Measurements from ENCODE around the gene ZYX. TPM values are rescaled to one million over a fixed set of nuclear protein-coding genes. Genes with fewer than 3 reads are reported as not detected.

Gene ZYX
- total RNA-seq, 1 experiment from 2014 or later = 179 TPM

GRCh38 chr7:143410521-143411004 lies 29.4 kb downstream of the ZYX start (continued):
- TF ChIP-seq ARID4B (CRISPR knock-in tag; IDR thresholded peaks at IDR 0.05; ENCODE audit: borderline replicate concordance) (no peak; the same call in 1 of the 2 replicates), EMX1 (CRISPR knock-in tag; IDR thresholded peaks at IDR 0.05) (no peak), CTCF (IDR thresholded peaks at IDR 0.05) (no peak), TEAD1 (CRISPR knock-in tag; IDR thresholded peaks at IDR 0.05) (peak; percentile 70; the same call in 1 of the 2 replicates), FOXK1 (CRISPR knock-in tag; IDR thresholded peaks at IDR 0.05) (peak; percentile 70; the same call in 1 of the 2 replicates), ZNF232 (CRISPR knock-in tag; IDR thresholded peaks at IDR 0.05) (peak; percentile 33; the same call in 1 of the 2 replicates), ZBTB21 (CRISPR knock-in tag; IDR thresholded peaks at IDR 0.05; ENCODE audit: borderline replicate concordance) (no peak), SOX15 (CRISPR knock-in tag; IDR thresholded peaks at IDR 0.05) (no peak), ETV6 (CRISPR knock-in tag; IDR thresholded peaks at IDR 0.05) (peak; percentile 65; the same call in 1 of the 2 replicates), TEAD4 (CRISPR knock-in tag; IDR thresholded peaks at IDR 0.05) (no peak), PRRX2 (CRISPR knock-in tag; IDR thresholded peaks at IDR 0.05) (no peak), SP1 (CRISPR knock-in tag; conservative IDR thresholded peaks at IDR 0.05) (peak; percentile 41; the same call in 1 of the 2 replicates), ZNF416 (CRISPR knock-in tag; IDR thresholded peaks at IDR 0.05) (no peak)

- H3K27me3 Mint-ChIP-seq (ENCODE audit: low read depth) = no peaks in the 10 kb centered on the region
- ATAC-seq = no peak
- no peaks in the 10 kb centered on the region; the same call in 1 of the 2 replicates for H3K36me3 Mint-ChIP-seq
- no peaks in the 10 kb centered on the region for H3K9me3 Mint-ChIP-seq
- no peak for DNase-seq (ENCODE audit: low spot score)
- H3K4me3 Mint-ChIP-seq = no peak overlapping the region
- peaks cover 80% of the 10 kb centered on the region for H3K4me1 Mint-ChIP-seq
- ChIA-PET CTCF (no interaction called here), POLR2A (no interaction called here)
- H3K27ac Mint-ChIP-seq = peak overlapping the region; percentile 67
- TF ChIP-seq IRF2 (CRISPR knock-in tag; IDR thresholded peaks at IDR 0.05; ENCODE audit: borderline replicate concordance, low read depth) (no peak), ZBTB21 (CRISPR knock-in tag; IDR thresholded peaks at IDR 0.05; ENCODE audit: borderline replicate concordance) (no peak), ZNF425 (CRISPR knock-in tag; conservative IDR thresholded peaks at IDR 0.05) (no peak), ZMAT4 (CRISPR knock-in tag; IDR thresholded peaks at IDR 0.05) (no peak), USF2 (CRISPR knock-in tag; IDR thresholded peaks at IDR 0.05) (no peak), OVOL2 (CRISPR knock-in tag; IDR thresholded peaks at IDR 0.05; ENCODE audit: borderline replicate concordance) (no peak), FOXP4 (CRISPR knock-in tag; IDR thresholded peaks at IDR 0.05) (no peak), ZNF423 (CRISPR knock-in tag; IDR thresholded peaks at IDR 0.05) (peak; percentile 21; the same call in 1 of the 2 replicates), ERG (CRISPR knock-in tag; IDR thresholded peaks at IDR 0.05) (no peak), MYBL2 (CRISPR knock-in tag; IDR thresholded peaks at IDR 0.05) (no peak), FOXJ3 (CRISPR knock-in tag; IDR thresholded peaks at IDR 0.05; ENCODE audit: borderline replicate concordance) (no peak), HMGA2 (CRISPR knock-in tag; IDR thresholded peaks at IDR 0.05) (no peak)
Observed at GRCh38 chr7:143411976-143412708, 31.0 kb downstream of the ZYX start.

Data from WTC11 (cell line).